Stimulated activated CD4-positive, alpha-beta T cell treated with anti-CD3 and anti-CD28 coated beads, Interleukin-12 subunit alpha, Interleukin-12 subunit beta, amount 100 ng/mL, for 4 hours (primary cell): Measurements from ENCODE around the gene WDR36.

Experiments used
- DNase-seq: peaks from one replicate; pipeline ENCODE4 v3.0.0-alpha.2; 2020

The WDR36 gene

DNA sequence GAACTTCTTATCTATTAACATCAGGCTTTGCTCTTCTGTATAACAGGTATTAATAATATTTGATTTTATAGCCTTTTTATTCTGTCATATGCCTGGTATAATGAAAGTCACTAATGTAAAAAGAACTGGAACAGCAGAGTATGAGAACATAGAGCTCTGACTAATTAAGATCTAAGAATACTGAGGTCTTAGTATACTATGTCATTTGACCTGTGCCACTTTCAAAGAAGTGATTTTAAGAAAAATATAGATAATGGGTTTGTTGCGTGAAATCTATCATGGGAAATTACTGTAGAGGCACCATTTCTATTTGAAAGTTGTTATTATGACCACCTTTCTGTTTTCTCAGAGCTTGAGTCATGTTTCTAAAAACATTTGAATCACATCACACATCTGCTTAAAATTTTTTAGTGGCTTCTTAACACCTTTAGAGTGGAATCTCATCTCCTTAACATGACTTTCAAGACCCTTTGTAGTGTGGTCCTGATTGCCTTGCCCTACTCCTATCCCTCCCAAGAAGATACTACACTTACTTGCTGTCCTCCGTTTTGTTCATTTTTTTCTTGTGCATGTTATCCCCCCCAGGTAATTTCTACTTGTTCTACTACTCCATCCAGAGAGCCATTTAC is 14.3 kb downstream of the WDR36 start:
- no peak for DNase-seq

DNA sequence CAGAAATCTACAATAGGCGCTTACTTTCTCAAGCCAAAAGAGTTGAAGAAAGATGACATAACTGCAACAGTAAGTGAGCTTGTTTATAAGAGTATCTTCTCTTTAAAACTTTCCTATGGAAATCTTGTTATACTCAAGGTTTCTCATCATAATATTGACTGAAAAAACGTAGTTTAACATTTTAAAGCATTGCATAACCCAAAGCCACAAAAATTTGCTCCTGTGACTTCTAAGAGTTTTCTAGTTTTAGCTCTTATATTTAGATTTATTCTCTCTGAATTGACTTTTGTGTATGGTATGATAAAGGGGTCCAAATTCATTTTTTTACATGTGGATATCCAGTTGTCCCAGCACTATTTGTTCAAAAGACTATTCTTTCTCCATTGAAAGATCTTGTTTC is 15.2 kb downstream of the WDR36 start:
- DNase-seq, result no peak

DNA sequence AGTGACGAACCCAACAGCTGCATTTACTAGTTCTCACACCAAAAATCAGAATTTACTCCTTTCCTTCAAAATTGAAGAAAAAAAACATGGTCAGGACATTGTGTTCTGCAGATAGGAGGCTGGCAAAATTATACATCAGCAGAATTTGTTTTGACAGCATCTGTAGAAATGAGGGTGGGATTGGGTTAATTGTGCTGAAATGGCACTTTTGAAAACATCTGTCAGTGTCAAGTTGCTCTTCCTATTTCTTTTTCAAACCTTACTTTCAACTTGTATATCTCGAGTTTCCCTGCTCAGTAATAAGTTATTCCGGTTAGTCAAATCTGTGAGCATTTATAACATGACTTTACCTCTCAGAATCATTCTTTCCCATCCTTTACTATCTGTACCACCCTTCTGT is 19.8 kb downstream of the WDR36 start:
- no peak for DNase-seq

- no peak for DNase-seq
Measured at GRCh38 chr5:111113678-111114077, 21.5 kb downstream of the WDR36 start.

- DNase-seq, result no peak
Measured at GRCh38 chr5:111115229-111115628, 23.1 kb downstream of the WDR36 start.

- DNase-seq, result no peak
Measured at GRCh38 chr5:111116550-111116949, 24.4 kb downstream of the WDR36 start.

GRCh38 chr5:111117136-111117535 is 25.0 kb downstream of the WDR36 start:
- no peak for DNase-seq

- DNase-seq, result no peak
Measured at GRCh38 chr5:111119221-111119620, 27.1 kb downstream of the WDR36 start.

DNA sequence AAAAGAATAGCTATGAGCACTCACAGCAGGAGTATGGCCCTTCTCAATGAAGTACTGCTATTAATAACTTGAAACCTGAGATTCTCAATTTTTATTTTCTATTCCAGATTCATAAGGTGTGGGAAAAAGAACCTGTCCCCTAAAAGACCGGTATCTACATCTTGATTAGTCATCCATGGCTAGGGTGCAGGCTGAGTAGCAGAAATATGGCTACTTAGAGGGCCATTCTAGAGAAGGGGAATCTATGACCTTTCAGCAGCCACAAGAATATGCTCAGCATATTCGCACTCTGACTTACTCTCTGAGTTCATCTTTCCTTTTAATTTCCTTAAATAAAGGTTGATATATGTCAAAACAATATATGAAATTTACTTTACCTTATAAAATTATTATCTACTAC is 27.7 kb downstream of the WDR36 start:
- DNase-seq, result no peak

- no peak for DNase-seq
Measured at GRCh38 chr5:111120911-111121310, 28.8 kb downstream of the WDR36 start.

DNA sequence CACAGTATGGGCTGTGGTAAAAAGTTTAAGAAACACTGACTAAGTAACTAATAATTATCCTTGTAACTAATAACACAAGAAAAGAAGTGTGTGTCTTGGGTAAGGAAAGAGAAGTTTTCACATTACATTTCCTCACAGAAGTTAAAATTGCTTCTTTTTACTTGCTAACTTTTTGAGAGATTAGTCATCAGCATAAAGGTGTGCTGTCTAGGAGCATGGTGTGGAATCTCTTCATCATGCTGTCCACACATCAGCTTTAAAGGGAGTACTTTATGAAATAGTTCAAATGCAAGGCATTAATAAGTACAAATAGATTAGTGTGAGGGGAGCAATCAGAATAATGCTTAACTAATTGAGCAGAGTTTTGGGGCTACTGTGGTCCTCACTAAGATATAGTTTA is 29.8 kb downstream of the WDR36 start:
- DNase-seq, result no peak

DNA sequence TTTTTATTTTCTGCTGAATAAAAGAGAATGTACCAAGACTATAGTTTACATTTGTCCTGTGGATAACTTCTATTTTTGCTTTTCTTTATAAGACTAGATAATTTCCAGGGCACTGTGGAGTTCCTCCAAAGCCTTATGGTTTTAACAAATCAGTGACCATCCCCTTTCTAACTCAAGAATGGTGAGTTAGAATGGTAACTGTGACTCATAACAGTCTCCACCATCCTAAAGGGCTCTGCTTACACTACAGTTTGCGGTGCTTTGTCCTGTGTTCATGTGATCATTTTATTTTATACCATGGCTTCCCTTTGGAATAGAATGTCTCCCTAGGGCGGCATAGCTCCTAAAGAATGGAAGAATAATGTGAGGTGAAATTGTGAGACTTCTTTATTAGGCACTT is 30.2 kb downstream of the WDR36 start:
- no peak for DNase-seq

DNA sequence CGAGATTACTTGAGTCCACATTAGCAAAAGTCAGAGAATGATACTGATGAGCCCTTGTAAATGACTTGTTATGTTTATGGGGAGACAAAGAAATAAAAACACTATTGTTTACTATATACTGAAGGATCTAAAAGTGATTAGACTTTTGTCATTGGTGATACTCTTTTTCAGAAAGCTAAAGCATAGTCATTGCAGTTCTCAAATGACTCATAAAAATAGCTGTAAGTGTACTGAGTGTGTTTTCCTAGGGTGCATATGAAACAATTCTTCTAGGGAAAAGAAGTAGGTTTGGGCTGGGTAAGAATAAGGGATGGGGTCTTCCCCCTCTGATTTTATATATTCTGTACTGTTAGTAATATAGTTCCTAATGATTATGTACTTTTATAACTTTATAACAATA is 32.6 kb downstream of the WDR36 start:
- DNase-seq, result no peak

- no peak for DNase-seq
Measured at GRCh38 chr5:111126896-111127295, 34.7 kb downstream of the WDR36 start.

GRCh38 chr5:111127453-111128195 is 35.5 kb downstream of the WDR36 start:
- no peak for DNase-seq

DNA sequence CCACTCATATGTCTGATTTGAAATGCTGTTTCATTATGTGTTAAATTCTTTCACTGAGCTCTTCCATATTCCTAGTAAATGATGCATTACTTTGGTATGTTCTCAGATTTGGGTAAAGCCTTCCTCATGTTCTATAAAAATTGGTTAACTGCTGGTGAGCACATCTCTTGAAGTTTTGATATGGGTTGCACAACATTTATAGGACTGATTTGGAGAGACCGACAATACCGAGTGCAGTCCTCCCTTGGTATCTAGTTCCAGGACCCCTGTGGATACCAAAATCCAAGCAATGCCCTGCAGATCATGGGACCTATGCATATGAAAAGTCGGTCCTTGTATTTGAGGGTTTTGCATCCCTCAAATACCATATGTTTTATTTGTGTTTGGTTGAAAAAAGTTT is 37.8 kb downstream of the WDR36 start:
- DNase-seq, result no peak

- DNase-seq, result no peak
Measured at GRCh38 chr5:111131356-111131755, 39.2 kb downstream of the WDR36 start.

DNA sequence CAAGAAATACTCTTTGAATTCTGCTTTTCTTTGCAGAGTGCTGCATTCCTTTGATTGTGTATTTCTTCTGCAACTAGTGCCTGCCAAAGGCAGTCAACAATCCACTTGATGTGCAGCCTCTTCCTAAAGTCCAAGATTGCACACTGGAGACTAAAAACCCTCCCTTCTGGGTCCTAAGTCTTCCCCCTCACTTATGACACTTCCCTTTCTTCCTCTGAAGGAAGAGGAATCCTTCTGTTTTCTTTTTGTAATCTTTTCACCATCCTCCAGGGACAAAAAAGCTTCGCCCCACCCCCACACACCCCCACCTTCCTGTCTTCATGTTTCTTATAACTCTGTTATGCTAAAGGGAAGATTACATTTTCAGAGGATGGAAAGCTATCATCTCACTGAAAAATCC is 39.9 kb downstream of the WDR36 start:
- DNase-seq, result no peak

DNA sequence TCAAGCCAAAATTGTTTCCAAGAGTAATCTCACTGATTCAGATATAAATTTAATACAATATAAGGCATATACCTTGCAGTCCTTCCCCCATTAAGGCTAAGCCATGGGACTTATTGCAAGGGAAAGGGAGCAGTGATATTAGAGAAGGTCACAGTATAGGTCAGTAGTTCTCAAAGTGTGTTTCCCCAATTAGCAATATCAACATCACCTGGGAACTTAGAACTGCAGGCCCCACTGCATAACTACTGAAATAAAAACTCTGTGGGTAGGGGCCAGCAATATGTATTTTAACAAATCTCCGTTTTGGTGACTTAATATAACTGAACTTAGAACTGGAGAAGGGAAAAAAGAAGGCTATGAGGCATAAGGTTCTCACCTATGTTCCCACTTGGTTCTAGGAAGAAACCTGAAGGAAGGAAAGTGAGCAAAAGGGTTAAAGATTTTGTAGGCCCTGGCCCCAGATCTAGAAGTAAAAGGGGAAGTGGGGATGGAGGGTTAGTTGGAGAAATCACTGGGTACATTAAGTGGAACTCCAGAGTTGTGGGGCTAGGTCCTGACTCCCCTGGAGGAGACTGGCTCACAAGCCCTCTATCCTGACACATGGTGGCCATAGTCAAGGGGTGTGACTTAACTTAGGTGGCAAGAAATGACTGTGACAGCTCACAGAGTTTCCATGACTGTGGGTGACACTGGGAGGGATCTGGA is 40.7 kb downstream of the WDR36 start:
- DNase-seq, result no peak

DNA sequence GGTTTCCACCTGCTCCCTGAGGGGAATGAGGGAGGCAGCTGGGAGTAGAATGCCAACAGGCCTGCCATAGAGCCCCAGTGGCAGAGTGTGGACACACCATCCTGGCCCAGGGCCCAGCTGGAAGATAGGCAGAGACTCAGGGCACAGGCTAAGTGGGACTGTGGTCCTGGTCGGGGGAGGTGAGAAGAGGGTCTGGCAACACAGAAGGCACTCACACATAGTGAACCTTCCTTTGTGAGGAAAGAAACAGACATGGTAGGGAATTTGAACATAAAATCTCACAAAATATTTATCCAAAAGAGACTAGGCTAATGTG is 41.2 kb downstream of the WDR36 start:
- no peak for DNase-seq

GRCh38 chr5:111134087-111134486 is 41.9 kb downstream of the WDR36 start:
- no peak for DNase-seq

DNA sequence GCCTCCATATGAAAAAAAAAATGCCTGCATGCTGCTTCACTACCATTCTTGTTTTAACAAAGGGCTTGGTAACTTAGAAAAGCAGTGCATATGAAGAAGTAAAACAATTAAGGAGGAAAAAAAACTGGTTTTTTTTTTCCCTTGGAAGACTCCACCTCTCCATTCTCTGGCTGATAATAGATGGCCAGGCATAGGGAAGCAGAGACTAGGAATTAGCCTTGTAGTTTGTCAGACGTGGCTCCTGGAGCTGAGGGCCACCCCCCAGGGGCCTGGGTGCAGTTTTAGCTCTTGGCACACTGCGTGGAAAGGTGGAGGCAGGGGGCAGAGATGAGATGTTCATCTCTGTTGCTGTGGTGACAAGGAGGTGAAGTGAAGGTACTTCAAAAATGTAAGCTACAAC is 42.7 kb downstream of the WDR36 start:
- DNase-seq, result no peak

GRCh38 chr5:111135363-111135762 is 43.2 kb downstream of the WDR36 start:
- DNase-seq, result no peak

DNA sequence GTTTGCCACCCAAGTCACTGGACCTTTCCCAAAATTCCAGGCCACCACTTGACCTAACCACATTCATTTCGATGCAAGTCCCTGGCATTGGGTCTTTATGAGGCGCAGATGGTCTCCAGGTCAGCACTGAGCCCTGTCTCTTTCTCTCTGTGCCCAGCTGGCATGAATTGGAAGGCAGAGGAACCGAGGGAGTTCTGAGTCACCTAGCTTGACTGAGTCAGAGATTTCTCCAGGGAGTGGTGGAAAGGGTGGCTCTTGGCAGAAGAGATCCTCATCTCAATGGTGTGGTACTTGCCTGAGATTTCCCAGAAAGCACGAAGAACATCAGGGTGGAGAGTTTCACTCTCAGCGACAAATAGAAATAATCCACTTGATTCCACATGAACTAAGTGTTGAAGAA is 43.8 kb downstream of the WDR36 start:
- no peak for DNase-seq

GRCh38 chr5:111138096-111138495 is 45.9 kb downstream of the WDR36 start:
- DNase-seq, result no peak
